HG02938 (cell line): ENCODE results near the gene STAT4.
A peak's percentile ranks its signal among the peaks of the same experiment; 100 is the strongest.

Experiments
- ATAC-seq: cut with Tn5 transposase; IDR thresholded peaks from one replicate; pipeline ENCODE4 v1.9.1; 2021; ENCODE audit warnings: mild to moderate bottlenecking, moderate library complexity; ENCODE audit not compliant: unreplicated experiment

The STAT4 gene

GRCh38 chr2:191048073-191048472 lies 102.7 kb downstream of the STAT4 start:
- no peak for ATAC-seq

- no peak for ATAC-seq
Observed at GRCh38 chr2:191045141-191045540, 105.7 kb downstream of the STAT4 start.

GRCh38 chr2:191043438-191043837 lies 107.4 kb downstream of the STAT4 start:
- no peak for ATAC-seq

GRCh38 chr2:191041418-191042161 lies 109.2 kb downstream of the STAT4 start:
- no peak for ATAC-seq

GRCh38 chr2:191039616-191040015 lies 111.2 kb downstream of the STAT4 start:
- ATAC-seq, result no peak

GRCh38 chr2:191038741-191039140 lies 112.1 kb downstream of the STAT4 start:
- ATAC-seq, result no peak

- ATAC-seq, result no peak
Observed at GRCh38 chr2:191038241-191038725, 112.5 kb downstream of the STAT4 start.

- no peak for ATAC-seq
Observed at GRCh38 chr2:191037351-191037750, 113.4 kb downstream of the STAT4 start.

- ATAC-seq, result no peak
Observed at GRCh38 chr2:191036363-191036762, 114.4 kb downstream of the STAT4 start.

GRCh38 chr2:191032588-191033429 lies 118.0 kb downstream of the STAT4 start:
- no peak for ATAC-seq

- no peak for ATAC-seq
Observed at GRCh38 chr2:191031256-191031655, 119.5 kb downstream of the STAT4 start.

- ATAC-seq, result peak; percentile 90
Observed at GRCh38 chr2:191030521-191031154, 120.2 kb downstream of the STAT4 start.

GRCh38 chr2:191029280-191029950 lies 121.4 kb downstream of the STAT4 start:
- no peak for ATAC-seq

GRCh38 chr2:191026377-191026776 lies 124.4 kb downstream of the STAT4 start:
- ATAC-seq, result no peak

GRCh38 chr2:191025135-191025534 lies 125.7 kb downstream of the STAT4 start:
- no peak for ATAC-seq

- no peak for ATAC-seq
Observed at GRCh38 chr2:191023235-191023679, 127.5 kb downstream of the STAT4 start.

GRCh38 chr2:191020742-191021381 lies 129.9 kb downstream of the STAT4 start:
- peak; percentile 24 for ATAC-seq

- ATAC-seq, result peak; percentile 60
Observed at GRCh38 chr2:191020221-191020741, 130.5 kb downstream of the STAT4 start.

- ATAC-seq, result no peak
Observed at GRCh38 chr2:191019376-191019775, 131.4 kb downstream of the STAT4 start.

GRCh38 chr2:191018643-191019119 lies 132.1 kb downstream of the STAT4 start:
- ATAC-seq, result no peak
